Aorta (tissue), 5 donors: ENCODE results near the gene ARHGAP9. TPM values are rescaled to one million over a fixed set of nuclear protein-coding genes. Genes with fewer than 3 reads are reported as not detected.
"Not testable (repeated sequence)": the region's sequence is repeated elsewhere in the genome, so short reads cannot be mapped to it uniquely, and the experiment has no call there.

Experiments
- ATAC-seq: fragments of 200-7000 bp; cut with Tn5 transposase; one replicate; pipeline ENCODE4 v1.9.1; 2022; ENCODE audit warnings: moderate library complexity; ENCODE audit not compliant: low FRiP score
- DNase-seq, 2 donors: peaks; one replicate each; pipeline ENCODE4 v3.0.0-alpha.2; 2020
- H3K27ac ChIP-seq, 2 donors: one replicate each; pipeline ENCODE4 v1.5.1; 2013; ENCODE audit warnings: low read length in 2 of 2, mild to moderate bottlenecking in 2 of 2, moderate library complexity in 2 of 2, control low read depth in 1 of 2, inconsistent platforms in 1 of 2, low read depth in 1 of 2
- H3K27me3 ChIP-seq, 2 donors: one replicate each; pipeline ENCODE4 v1.6.1; 2013; ENCODE audit warnings: control low read depth in 1 of 2, low read length in 1 of 2, mild to moderate bottlenecking in 1 of 2, moderate library complexity in 1 of 2; ENCODE audit not compliant: insufficient read depth in 2 of 2, control insufficient read depth in 1 of 2
- H3K36me3 ChIP-seq, 2 donors: one replicate each; pipeline ENCODE4 v1.6.1; 2013; ENCODE audit warnings: control low read depth in 1 of 2, low read length in 1 of 2, mild to moderate bottlenecking in 1 of 2; ENCODE audit not compliant: insufficient read depth in 2 of 2, control insufficient read depth in 1 of 2
- H3K4me1 ChIP-seq, 2 donors: one replicate each; pipeline ENCODE4 v1.6.1; 2013; ENCODE audit warnings: low read length in 2 of 2, control low read depth in 1 of 2, mild to moderate bottlenecking in 1 of 2, moderate library complexity in 1 of 2; ENCODE audit not compliant: insufficient read depth in 2 of 2, control insufficient read depth in 1 of 2
- H3K4me3 ChIP-seq, 2 donors: one replicate each; pipeline ENCODE4 v1.5.1; 2013; ENCODE audit warnings: low read length in 2 of 2, control low read depth in 1 of 2, mild to moderate bottlenecking in 1 of 2
- H3K9me3 ChIP-seq: one replicate; pipeline ENCODE4 v1.6.1; 2013; ENCODE audit warnings: mild to moderate bottlenecking, low read length; ENCODE audit not compliant: control insufficient read depth
- WGBS, 2 donors: extraction: QIAGEN DNeasy Blood & Tissue Kit; methylation state at CpG; one replicate each; pipeline ENCODE4 v1.1.7; 2013; 5-methylcytosine and 5-hydroxymethylcytosine counted together
- intact Hi-C, 2 donors: fragments of 100-400 bp; cut with DNase I; formaldehyde crosslinking; loops; one replicate each; pipeline versions ENCODE4 v1.14.2 to v1.15.0; 2022
- polyA plus RNA-seq, 2 donors: library from polyadenylated mRNA; stranded (reverse); fragments of 200-250 nt; gene quantifications; one replicate each; pipeline ENCODE4 v1.2.3, GENCODE V29; 2013
- total RNA-seq, 2 donors: library from RNA; stranded (reverse); fragmentation: NEBNext Ultra II Directional; extraction: Animal tissue kit (Norgen Biotek cat#: 25700); gene quantifications; one replicate each; pipeline ENCODE4 v1.2.1, GENCODE V29; 2021
- donor health status: healthy with polysubstance abuse.
- donor health status: Bipolar disorder and iron deficiency.
- donor health status: DM: no; HTN: no; CAD: no.
- donor health status: DM: no; HTN: no; CAD: no.
- donor health status: DM: yes; HTN: yes; CAD: no.

Gene ARHGAP9
- total and polyA plus RNA-seq, 4 donors = 5.5 to 38.8 (median 18.7) TPM

DNA sequence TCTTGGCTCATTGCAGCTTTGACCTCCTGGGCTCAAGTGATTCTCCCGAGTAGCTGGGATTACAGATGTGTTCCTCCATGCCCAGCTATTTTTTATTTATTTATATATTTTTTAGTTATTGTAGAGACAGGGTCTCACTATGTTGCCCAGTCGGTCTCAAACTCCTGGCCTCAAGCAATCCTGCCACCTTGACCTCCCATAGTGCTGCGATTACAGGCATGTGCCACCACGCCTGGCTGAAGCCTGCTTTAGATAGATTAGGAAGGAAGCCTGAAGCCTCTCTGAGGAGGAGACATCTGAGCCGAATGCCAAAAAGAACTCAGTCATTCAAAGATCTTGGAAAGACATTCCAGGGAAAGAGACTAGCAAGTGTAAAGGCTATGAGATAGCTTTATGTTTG lies 34.9 kb downstream of the ARHGAP9 start:
- H3K4me3 ChIP-seq = no peak overlapping the region
- H3K27me3 ChIP-seq = no peaks in the 10 kb centered on the region
- H3K27ac ChIP-seq = no peak overlapping the region
- intact Hi-C loops = no loop called here
- WGBS, 2 donors = 79 to 86% methylated on average over 5 of the region's 5 CpGs
- H3K9me3 ChIP-seq = no peaks in the 10 kb centered on the region
- no peaks in the 10 kb centered on the region for H3K36me3 ChIP-seq
- no peaks in the 10 kb centered on the region for H3K4me1 ChIP-seq
- ATAC-seq (no peak), DNase-seq (peak in 1 of 2 donors; percentile 5)

DNA sequence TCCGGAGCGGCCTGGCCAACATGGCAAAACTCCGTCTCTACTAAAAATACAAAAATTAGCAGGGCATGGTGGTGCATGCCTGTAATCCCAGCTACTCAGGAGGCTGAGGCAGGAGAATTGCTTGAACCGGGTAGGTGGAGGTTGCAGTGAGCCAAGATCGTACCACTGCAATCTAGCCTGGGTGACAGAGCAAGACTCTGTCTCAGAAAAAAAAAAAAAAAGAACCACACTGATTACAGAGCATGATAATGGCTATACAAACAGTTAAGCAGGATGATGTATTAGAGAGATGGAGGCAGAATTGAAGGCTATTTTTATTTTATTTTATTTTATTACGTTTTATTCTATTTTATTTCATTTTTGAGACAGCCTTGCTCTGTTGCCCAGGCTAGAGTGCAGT lies 35.3 kb downstream of the ARHGAP9 start:
- DNase-seq, H3K4me3 ChIP-seq, H3K36me3 ChIP-seq, H3K9me3 ChIP-seq, ATAC-seq, H3K27ac ChIP-seq, H3K4me1 ChIP-seq, intact Hi-C loops, H3K27me3 ChIP-seq: not testable (repeated sequence)
- WGBS, 2 donors = 75 to 76% methylated on average over 6 of the region's 6 CpGs

DNA sequence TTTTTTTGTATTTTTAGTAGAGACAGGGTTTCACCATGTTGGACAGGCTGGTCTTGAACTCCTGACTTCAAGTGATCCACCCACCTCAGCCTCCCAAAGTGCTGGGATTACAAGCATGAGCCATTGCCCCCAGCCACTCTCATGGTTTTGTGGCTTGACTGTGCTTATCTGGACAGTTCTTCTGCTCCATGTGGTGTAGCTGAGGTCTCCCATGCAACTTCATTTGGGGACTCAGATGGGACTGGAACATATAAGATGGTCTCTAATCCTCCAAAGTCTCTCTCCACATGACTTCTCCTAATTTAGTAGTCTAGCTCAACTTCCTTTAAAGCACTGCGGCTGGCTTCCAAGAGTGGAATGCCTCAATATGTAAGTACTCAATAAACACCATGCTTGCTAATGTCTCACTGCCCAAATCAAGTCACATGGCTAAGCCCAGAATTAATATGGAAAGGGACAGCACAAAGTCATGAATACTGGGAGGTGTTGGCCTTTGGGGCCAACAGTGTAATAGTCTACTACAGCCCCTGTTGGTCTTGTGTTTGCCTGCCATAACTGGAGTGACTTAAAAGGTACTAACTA lies 37.7 kb downstream of the ARHGAP9 start:
- H3K27ac ChIP-seq = no peak overlapping the region
- intact Hi-C loops = no loop called here

DNA sequence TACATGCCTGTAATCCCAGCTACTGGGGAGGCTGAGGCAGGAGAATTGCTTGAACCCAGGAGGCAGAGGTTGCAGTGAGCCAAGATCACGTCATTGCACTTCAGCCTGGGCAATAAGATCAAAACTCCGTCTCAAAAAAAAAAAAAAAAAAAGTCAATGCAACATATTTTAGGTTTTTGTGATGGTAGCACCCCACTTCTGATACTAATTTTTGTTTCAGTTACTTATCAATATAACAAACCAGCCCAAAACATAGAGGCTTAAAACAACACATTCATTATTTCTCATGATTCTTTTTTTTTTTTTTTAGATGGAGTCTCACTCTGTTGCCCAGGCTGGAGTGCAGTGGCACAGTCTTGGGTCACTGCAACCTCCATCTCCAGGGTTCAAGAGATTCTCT lies 38.3 kb downstream of the ARHGAP9 start:
- DNase-seq, H3K9me3 ChIP-seq, H3K27me3 ChIP-seq, H3K36me3 ChIP-seq, H3K27ac ChIP-seq, H3K4me1 ChIP-seq, H3K4me3 ChIP-seq, intact Hi-C loops, ATAC-seq: not testable (repeated sequence)
- 89 to 96% methylated on average over 2 of the region's 2 CpGs for WGBS, 2 donors

More for the DNA sequence above, 37.7 kb downstream of the ARHGAP9 start:
- ATAC-seq (no peak), DNase-seq (no peak)
- WGBS, 2 donors = 42 to 79% methylated on average over 1 of the region's 1 CpG
- no peaks in the 10 kb centered on the region for H3K27me3 ChIP-seq
- H3K36me3 ChIP-seq = no peaks in the 10 kb centered on the region
- H3K9me3 ChIP-seq = no peaks in the 10 kb centered on the region
- H3K4me3 ChIP-seq = no peak overlapping the region
- peaks cover 0 to 6% of the 10 kb centered on the region in 2 donors for H3K4me1 ChIP-seq

DNA sequence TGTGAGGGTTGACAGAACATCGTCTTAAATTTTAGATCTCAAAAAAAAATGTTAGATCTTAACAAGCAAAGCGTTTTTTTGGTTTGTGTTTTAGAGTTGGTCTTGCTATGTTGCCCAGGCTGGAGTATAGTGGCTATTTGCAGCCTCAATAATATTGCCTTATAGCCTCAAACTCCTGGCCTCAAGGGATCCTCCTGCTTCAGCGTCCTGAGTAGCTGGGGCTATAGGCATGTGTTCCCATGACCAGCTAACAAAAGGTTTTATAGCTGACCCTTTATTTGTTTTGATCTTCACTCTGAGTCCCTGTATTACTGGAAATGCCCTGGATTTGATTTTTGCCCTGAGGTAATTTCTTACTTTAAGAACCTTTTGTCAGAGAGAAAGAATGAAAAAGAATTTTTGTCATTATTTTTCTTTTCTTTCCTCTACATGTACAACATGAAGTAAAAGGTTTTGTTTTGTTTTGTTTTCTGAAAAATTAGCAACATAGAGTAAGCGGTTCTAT lies 39.9 kb downstream of the ARHGAP9 start:
- ATAC-seq (no peak), DNase-seq (peak in 1 of 2 donors; percentile 8)
- WGBS, 2 donors = 32 to 43% methylated on average over 4 of the region's 4 CpGs
- Histone ChIP-seq H3K27me3 (no peaks in the 10 kb centered on the region), H3K4me3 (no peak overlapping the region), H3K27ac (peak overlapping the region; percentile 54 to 59), H3K9me3 (no peaks in the 10 kb centered on the region), H3K36me3 (no peaks in the 10 kb centered on the region), H3K4me1 (peaks cover 0 to 6% of the 10 kb centered on the region in 2 donors)
- intact Hi-C loops = no loop called here

DNA sequence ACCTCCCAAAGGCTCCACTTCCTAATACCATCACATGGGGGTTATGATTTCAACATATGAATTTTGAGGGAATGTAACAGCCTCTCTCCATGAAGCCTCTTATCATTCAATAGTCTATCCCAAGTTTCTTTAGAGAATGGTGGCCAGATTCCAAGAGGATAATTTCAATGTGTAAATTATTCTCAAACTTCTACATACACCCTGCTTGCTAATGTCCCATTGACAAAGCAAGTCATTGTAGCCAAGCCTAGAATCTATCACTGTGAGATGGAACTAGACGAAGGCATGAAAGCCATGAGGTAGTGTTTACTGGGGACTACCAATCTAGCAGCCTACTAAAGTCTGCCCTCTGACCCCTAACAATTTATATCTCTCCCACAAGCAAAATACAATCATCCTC lies 41.3 kb downstream of the ARHGAP9 start:
- H3K4me3 ChIP-seq = no peak overlapping the region

DNA sequence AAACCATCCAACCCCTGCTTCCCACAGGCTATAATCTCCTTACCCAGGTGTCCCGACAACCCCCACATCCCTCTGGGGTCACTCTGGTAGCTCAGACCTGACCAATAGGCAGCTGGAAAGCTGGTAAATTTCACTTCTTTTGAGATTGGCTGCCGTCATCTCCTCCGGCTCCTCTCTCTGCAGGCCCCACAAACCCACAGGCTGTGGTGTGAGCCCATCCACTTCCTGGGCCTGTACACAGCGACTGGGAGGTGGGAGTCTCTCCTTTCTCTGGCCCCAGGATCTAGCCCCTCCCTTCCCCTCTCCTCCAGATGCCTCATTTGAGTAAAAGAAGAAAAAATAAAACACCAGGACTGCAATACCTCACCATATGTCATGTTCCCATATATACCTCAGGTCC lies 44.4 kb downstream of the ARHGAP9 start:
- Histone ChIP-seq H3K27me3 (no peaks in the 10 kb centered on the region), H3K27ac (no peak overlapping the region), H3K4me3 (no peak overlapping the region), H3K4me1 (peaks cover 0 to 6% of the 10 kb centered on the region in 2 donors), H3K36me3 (no peaks in the 10 kb centered on the region), H3K9me3 (no peaks in the 10 kb centered on the region)
- intact Hi-C loops = no loop called here
- WGBS, 2 donors = 54 to 69% methylated on average over 4 of the region's 4 CpGs
- ATAC-seq (no peak), DNase-seq (no peak)

More for the DNA sequence above, 41.3 kb downstream of the ARHGAP9 start:
- intact Hi-C loops = no loop called here
- Histone ChIP-seq H3K9me3 (no peaks in the 10 kb centered on the region), H3K4me1 (peaks cover 0 to 6% of the 10 kb centered on the region in 2 donors), H3K27me3 (no peaks in the 10 kb centered on the region), H3K36me3 (no peaks in the 10 kb centered on the region), H3K27ac (no peak overlapping the region)
- DNase-seq (no peak), ATAC-seq (no peak)
- 97 to 100% methylated on average over 1 of the region's 1 CpG for WGBS, 2 donors

DNA sequence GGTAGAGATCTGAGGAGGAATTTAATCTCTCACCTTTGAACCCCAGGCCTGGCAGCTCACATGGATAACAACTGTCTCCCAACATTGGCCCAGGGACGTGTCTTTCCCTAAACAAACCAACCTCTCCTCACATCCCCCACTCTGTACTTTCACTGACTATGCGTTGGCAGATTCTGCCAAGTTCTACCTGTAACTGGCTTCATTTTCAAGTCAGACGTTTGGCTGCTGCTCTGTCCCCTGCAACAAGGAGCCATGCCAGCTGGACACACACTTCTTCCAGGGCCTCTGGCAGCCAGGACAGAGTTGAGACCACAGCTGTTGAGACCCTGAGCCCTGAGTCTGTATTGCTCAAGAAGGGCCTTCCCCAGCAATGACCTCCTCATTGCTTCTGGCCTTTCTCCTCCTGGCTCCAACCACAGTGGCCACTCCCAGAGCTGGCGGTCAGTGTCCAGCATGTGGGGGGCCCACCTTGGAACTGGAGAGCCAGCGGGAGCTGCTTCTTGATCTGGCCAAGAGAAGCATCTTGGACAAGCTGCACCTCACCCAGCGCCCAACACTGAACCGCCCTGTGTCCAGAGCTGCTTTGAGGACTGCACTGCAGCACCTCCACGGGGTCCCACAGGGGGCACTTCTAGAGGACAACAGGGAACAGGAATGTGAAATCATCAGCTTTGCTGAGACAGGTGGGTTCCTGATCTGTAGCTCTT lies 45.0 kb downstream of the ARHGAP9 start, which contains the start of gene INHBC:
TSS of gene INHBC (plus strand) at position 268 of the 707 bp plus-strand sequence. CDS start at position 371, 103 bp downstream.
- intact Hi-C loops = no loop called here
- Histone ChIP-seq H3K27ac (no peak within 1 kb of the TSS), H3K4me3 (no peak within 1 kb of the TSS), H3K27me3 (no peaks in the 10 kb centered on the region), H3K36me3 (no peaks in the 10 kb centered on the region), H3K4me1 (peaks cover 0 to 6% of the 10 kb centered on the region in 2 donors), H3K9me3 (no peaks in the 10 kb centered on the region)
- DNase-seq (no peak), ATAC-seq (no peak)
- 74 to 75% methylated on average over 8 of the region's 8 CpGs for WGBS, 2 donors

DNA sequence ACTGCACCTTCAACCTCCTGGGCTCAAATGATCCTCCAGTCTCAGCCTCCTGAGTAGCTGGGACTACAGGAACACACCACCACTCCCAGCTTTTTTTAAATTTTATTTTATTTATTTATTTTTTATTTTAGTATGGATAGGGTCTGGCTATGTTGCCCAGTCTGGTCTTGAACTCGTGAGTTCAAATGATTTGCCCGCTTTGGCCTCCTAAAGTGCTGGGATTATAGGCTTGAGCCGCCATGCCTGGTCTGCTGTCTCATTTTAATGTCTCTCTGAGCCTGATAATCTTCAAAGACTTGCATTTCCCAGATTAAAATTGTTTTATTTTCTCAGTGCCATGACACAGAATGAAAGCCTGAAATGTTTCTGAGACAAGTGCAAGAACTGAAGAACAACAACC lies 46.3 kb downstream of the ARHGAP9 start:
- intact Hi-C loops = no loop called here
- Histone ChIP-seq H3K27ac (no peak overlapping the region), H3K9me3 (no peaks in the 10 kb centered on the region), H3K36me3 (no peaks in the 10 kb centered on the region), H3K27me3 (no peaks in the 10 kb centered on the region), H3K4me3 (no peak overlapping the region), H3K4me1 (no peaks in the 10 kb centered on the region)
- 73 to 96% methylated on average over 3 of the region's 3 CpGs for WGBS, 2 donors
- ATAC-seq (no peak), DNase-seq (no peak)
